ENCODE data around the gene EXOSC3.

GRCh38 chr9:37796232-37796631 is 11.4 kb upstream of the EXOSC3 start:
- no peak for TF ChIP-seq YY1 (IDR thresholded peaks at IDR 0.05; ENCODE audit: low read depth, low read length)
- TF ChIP-seq SUZ12 (IDR thresholded peaks at IDR 0.05; ENCODE audit: unreplicated experiment), result no peak
- no peak for TF ChIP-seq CTCF (IDR thresholded peaks at IDR 0.05 in 2 of 3, conservative IDR thresholded peaks at IDR 0.05 in 1 of 3; ENCODE audit: control insufficient read depth in 2 of 3, extremely low read depth in 1 of 3, insufficient read depth in 1 of 3, low read depth in 3 of 3, low read length in 3 of 3)
- TF ChIP-seq PAX8 (IDR thresholded peaks at IDR 0.05), result no peak
- no peak for TF ChIP-seq CHD2 (IDR thresholded peaks at IDR 0.05; ENCODE audit: borderline replicate concordance, low read depth, low read length)
- no peak for TF ChIP-seq ESRRA (IDR thresholded peaks at IDR 0.05; ENCODE audit: low read length)
- no peak for TF ChIP-seq REST (IDR thresholded peaks at IDR 0.05; ENCODE audit: low read depth, low read length)
- TF ChIP-seq MXI1 (IDR thresholded peaks at IDR 0.05; ENCODE audit: low read depth, low read length), result no peak
- no peak for TF ChIP-seq EP300 (IDR thresholded peaks at IDR 0.05; ENCODE audit: borderline replicate concordance in 1 of 2, control insufficient read depth in 1 of 2, low read depth in 2 of 2, low read length in 2 of 2)
- no peak for TF ChIP-seq POLR2A (IDR thresholded peaks at IDR 0.05; ENCODE audit: low read depth, low read length)
- TF ChIP-seq NFIC (IDR thresholded peaks at IDR 0.05; ENCODE audit: low read depth, low read length), result no peak
- no peak for TF ChIP-seq RBBP5 (conservative IDR thresholded peaks at IDR 0.05)
- TF ChIP-seq CBFB (IDR thresholded peaks at IDR 0.05; ENCODE audit: low read depth), result no peak
- TF ChIP-seq DPF2 (IDR thresholded peaks at IDR 0.05), result no peak
